Activated CD4-positive, alpha-beta T cell treated with anti-CD3 and anti-CD28 coated beads for 24 hours (primary cell): Measurements from ENCODE around the gene MTERF4.

Source experiments
- DNase-seq, 2 donors: peaks; one replicate each; pipeline ENCODE4 v3.0.0-alpha.2; 2020; ENCODE audit warnings: low read depth in 2 of 2

The MTERF4 gene

DNA sequence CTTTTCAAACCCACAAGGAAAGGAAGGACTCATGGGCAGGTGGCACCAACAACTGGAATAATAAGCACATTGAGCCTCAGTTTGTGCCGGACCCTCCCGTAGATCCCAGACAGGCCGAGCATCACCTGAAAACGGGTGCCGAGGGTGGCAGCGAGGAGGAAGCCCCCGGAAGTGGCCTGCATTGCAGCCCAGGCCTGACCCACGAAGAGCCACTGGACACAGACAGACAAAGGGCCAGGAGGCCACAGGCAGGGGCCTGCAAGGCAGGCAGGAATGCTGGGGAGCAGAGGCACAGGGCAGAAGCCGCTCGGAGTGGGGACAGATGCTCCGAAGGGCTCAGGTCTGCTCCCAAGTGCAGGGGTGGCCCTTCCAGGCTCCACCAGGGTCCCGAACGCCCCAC is 31.7 kb downstream of the MTERF4 start:
- DNase-seq = no peak

DNA sequence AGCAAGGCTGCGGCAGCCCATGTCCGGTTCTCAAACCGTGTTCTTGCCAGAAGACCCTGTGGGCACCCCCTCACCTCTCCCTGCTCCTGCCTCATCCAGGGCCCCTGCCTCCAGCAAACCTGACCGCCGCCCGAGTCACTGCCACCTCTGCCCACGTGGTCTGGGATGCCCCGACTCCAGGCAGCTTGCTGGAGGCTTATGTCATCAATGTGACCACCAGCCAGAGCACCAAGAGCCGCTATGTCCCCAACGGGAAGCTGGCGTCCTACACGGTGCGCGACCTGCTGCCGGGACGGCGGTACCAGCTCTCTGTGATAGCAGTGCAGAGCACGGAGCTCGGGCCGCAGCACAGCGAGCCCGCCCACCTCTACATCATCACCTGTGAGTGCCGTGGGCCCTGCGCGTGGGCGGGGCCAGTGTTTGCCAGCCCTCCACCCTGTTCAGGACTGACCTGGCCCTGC is 32.2 kb downstream of the MTERF4 start:
- DNase-seq = no peak

DNA sequence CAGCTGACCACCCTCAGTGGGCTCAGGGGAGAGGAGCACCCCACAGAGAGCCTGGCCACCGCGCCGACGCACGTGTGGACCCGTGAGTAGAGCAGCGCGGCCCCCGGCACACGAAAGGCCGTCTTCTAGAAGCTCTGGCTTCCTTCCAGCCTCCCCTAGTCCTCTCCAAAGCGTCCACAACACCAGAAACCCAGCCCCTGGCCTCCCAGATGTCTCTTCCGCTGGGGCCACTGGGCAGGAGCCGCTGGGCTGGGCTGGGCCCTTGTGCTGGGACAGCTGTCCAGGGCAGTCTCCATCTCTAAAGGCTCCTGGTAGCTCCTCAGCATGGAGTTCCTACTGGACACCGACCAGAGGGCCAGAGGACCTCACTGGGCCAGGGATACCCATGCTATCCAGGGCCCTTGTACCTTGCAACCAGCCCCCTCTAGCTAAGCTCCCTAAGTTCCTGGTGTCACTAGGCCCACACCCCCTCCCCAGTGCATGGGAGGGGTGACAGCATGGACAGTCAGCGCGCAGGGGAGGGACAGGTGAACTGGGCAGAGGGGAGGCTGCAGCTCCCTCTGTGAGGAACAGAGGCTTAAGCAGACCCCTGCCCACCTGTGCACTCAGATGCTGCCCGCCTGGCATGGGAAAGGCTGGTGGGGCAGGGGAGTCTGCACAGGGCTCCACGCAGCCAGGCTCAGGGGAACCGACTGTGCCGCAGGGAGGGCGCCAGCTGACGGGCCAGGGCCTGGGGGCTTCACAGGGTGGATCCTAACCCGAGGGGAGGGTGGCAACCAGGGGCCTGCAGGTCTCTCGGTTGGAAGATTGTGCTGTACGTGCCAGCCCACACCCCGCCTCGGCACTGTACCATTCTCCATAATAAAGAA is 32.9 kb downstream of the MTERF4 start:
- no peak for DNase-seq

DNA sequence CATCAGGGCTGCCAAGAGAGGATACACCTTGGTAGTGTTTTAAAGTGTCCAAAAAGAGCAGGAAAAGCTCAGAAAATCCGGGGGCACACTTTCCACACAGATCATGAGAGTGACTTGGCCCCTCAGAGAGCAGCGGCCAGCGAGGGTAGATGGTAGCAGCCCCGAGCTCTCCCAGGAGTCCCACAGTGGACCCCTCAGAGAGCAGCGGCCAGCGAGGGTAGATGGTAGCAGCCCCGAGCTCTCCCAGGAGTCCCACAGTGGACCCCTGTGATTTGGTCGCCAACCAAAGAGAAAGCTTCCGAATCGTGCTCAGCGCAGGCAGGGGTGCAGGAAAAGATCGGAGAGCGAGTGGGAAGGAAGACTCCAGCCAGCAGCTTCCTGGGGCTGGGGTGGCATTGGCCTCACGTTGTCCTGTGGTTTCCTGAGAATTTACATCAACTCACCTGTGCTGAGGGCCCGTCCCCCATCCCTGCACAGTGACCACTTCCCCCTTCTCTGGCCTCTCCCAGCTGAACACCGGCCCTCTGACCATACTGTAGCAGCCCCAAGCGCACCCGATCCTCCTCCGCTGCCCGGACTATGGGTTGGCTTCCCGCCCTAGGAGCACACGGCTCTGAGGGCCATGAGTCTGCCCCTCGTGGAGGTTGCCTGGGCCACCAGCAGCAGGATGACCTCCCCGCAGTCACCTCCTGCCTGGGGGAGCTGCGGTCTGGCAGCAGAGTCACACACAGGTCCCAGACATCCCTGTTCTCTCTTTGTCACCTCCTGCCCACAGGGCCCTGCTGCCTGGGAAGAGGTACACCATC is 33.7 kb downstream of the MTERF4 start:
- no peak for DNase-seq

DNA sequence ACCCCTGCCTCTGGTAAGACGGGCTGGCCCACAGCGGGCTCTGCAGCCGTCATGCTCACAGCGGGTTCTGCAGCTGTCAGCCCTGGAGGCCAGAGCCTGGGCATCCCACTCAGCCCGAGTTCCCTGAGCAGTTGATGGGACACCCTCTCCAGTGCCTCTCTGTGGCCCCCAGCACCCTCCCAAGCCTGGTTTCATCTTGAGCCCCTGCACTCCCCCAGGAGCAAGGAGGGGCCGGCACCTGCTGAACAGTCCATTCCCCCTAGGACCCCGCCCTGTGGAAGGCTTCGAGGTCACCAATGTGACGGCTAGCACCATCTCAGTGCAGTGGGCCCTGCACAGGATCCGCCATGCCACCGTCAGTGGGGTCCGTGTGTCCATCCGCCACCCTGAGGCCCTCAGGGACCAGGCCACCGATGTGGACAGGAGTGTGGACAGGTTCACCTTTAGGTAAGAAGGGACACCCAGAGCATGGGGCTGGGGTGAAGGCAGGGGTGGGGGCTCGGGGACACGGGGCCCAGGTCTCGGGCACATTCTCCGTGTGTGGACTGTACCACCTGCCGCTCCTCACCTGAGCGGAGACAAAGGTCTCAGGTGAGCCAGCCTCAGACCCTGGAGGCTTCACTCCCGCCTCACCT is 34.5 kb downstream of the MTERF4 start:
- no peak for DNase-seq

DNA sequence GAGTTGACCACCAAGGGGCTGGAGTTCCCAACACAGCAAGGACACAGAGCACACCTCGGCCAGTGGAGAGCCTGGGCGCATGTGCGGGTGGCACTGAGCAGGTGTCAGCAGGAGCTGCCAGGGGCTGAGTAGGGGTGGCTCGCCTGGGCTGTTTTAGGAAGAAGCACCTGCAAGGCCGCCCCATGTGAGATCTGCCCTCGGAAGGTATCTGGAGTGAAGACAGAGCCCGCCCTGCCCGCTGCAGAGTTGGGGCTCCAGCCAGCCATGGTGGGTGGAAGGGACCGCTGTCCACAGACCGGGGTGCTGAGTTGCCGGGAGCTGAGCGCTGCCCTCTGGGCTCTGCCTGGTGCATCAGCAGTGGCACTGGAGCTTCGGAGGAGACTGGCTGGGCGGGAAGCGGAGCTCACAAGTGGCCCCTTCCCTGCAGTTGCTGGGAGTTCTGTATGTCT is 35.2 kb downstream of the MTERF4 start:
- DNase-seq = no peak

DNA sequence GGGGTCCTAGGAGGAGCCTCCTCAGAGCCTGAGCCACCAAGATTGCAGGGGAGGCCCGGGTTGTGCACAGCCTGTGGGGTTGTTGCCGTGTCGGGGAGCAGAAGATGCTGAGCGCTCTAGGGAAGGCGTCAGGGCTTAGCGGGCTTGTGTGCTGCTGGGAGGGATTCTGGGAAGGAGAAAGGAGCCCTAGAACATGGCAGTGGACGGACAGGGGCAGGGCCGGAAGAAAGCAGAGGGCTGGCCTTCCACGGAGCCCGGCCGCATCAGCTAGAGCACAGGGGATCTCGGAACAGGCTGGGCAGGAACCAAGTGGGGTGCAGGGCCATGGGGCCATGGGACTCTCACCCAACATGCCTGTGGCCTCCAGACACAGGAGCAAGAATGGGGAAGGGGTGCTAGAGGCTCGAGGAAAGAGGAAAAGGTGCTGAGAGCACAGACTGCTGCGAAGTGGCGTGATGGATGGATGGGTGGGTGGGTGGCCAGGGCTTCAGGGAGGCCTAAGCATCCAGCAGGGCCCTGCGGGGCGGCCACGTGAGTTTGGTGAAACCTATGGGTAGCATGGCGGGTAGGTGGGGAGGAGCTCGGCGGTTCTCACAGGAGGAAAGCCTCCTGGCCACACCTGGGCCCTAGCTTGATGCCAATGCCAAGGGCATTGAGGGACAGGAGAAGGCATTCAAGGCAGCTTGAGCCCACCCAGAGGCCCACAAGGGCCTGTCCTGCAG is 35.8 kb downstream of the MTERF4 start:
- DNase-seq = no peak

DNA sequence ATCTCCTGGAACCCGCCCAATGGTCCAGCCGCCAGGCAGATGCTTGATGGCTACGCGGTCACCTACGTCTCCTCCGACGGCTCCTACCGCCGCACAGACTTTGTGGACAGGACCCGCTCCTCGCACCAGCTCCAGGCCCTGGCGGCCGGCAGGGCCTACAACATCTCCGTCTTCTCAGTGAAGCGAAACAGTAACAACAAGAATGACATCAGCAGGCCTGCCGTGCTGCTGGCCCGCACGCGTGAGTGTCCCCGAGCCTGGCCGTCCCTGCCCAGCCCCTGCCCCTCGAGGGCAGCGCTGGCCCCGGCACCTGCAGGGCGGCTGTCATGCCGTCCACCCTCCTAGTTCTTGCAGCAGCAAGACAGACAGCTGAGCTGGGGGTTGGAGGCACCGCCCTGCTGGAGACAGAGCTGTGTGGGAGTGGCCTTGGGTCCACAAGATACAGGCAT is 36.7 kb downstream of the MTERF4 start:
- DNase-seq = no peak

DNA sequence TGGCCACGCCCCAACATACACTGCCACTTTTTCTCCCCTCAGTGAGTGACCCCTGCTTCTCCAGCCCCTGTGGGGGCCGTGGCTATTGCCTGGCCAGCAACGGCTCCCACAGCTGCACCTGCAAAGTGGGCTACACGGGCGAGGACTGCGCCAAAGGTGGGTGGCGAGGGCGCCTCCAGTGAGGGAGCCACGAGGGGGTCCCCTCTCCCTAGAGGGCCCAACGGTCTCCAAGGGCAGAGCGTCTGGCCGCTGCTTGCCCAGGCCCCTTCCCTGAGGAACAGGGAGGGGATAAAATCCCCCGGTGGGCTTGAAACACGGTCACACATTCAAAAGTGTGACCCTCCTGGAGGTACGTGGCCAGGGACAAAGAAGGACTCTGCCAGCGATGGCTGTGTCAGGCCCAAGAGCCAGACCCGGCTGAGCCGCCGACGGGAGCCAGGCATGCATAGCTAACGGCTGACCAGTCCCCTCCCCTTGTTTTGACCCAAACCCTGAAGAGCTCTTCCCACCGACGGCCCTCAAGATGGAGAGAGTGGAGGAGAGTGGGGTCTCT is 37.2 kb downstream of the MTERF4 start:
- no peak for DNase-seq

DNA sequence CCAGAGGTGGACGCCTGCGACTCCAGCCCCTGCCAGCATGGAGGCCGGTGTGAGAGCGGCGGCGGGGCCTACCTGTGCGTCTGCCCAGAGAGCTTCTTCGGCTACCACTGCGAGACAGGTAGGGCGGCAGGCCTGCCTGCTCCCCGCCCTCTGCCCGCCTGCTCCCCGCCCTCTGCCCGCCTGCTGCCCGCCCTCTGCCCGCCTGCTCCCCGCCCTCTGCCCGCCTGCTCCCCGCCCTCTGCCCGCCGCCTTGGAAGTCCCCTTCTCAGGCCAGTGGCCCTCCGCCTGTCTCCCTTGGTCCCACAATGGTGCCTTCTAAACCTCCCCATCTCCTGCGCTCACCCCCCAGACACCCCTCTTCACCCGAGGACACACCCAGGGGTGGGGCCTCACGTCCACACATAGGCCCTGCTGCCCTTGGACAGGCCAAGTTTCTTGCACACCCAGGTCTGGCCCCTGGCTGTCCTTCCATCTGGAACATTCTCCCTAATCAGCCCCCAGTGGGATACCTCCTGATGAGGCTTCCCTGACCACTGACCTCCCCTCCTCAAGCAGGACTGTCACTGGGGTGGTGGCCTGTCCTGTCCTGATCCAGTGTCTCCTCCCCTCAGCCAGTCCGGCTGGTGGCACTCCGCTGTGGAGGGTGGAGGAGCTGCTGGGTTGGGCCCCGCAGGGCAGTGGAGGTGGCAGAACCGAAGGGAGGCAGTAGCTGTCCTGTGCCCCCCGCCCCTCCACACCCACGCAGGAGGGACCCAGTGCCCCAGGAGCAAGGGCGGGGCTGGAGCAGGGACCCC is 37.9 kb downstream of the MTERF4 start:
- peak; percentile 22 to 40 for DNase-seq

DNA sequence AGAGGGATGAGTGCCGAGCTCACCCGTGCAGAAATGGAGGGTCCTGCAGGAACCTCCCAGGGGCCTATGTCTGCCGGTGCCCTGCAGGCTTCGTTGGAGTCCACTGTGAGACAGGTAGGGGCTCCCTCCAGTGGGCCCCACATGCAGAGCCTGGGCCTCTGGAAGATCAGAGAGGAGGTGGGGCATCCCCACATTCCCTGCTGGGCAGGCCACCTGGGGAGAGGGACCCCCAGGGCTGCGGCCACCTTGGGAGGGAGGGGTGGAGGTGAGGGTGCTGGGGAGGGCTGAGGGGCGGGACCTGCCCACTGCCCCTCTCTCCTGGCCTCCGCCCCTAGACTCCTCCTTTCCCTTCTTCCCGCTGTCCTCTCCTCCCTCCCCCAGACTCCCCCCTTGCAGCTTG is 38.5 kb downstream of the MTERF4 start:
- no peak for DNase-seq

DNA sequence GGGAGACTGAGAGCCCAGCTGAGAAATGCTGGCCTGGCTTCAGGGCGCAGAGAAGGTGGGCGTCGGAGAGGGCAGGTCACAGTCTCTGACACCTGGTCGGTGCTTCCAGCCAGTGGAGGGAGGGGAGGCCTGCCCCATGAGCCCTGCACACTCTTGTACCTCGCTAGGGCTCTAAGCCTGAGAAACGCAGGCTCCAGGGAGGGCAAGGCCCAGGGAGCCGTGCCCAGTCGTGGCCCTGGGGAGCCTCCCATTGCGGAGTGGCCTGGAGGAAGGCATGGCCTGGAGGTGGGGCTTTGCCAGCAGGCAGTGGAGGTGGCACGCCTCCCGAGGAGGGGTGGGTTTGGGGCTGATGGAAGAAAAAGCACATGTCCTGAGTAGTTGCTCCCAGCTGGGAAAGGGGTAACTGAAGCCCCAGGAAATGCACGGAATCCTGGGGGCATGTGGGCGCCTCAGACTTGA is 39.0 kb downstream of the MTERF4 start:
- no peak for DNase-seq

DNA sequence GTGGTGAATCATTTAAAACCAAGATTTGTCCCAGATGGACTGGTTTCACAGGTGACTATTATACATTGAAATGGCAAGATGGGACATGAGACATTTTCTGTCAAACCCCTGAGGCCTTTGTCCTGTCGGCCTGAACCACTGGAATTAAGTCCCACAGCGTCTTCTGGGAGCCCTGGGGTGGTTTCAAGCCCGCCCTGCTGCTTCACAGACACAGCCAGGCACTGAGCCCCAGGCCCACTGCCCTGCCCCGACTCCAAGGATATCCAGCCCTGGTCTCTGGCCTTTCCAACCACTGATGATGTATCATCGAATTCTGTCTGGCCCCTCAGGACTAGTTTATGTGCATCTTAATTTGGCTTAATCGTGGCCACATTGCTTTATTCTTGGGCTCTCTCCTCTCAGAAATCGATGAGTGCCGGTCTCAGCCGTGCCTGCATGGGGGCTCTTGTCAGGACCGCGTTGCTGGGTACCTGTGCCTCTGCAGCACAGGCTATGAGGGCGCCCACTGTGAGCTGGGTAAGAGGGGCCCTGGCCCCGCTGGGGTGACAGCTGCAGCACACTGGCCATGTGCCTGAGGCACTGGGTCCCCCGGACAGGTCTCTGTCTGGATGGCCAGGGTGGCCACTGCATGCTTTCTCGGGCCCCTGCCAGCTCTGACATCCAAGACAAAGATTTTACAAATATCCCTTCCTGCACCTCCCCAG is 39.5 kb downstream of the MTERF4 start:
- DNase-seq = no peak

DNA sequence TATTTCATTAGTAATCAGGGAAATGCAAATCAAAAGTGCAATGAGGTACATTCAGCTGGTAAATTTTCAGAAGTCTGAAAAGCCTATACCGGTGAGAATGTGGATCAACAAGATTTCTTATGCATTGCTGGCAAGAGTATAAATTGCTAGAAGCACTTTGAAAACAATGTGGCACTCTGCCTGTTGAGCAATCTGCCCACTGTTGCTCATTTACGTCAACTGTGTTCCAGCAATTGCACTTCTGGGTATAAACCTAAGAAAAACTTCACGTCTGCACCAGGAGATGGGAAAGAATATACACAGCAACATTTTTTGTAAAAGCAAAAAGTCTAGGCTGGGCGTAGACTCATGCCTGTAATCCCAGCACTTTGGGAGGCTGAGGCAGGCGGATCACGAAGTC is 40.8 kb downstream of the MTERF4 start:
- no peak for DNase-seq

DNA sequence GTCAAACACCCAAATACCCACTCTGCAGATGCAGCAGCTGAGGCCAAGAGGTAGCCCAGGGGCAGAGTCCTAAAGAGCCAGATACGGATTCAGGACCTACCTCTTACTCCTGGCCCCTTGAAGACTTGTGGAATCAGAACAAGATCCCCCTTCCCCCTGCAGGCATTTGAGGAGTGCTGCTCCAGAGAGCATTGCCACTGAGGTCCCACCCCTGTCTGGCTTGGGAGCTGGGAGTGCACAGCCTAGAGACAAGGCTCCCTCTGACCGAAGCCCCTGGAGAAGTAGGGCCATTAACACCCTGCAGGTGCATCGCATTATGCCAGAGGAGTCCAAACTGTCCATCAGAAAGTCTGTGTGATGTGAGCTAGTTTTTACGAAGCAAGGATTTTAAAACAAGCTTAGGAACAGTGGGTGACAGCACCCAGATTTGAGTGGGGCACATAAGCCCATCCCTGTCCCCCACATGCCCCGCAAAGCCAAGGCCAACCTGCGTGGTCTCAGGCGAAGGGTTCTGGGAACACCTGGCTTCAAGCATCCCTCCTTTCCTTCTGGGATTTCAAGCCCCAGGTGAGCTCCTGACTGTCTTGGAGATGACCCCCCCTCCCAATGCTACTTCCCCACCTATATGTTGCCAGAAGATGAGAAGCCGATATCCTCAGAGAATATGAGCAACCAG is 48.4 kb downstream of the MTERF4 start:
- no peak for DNase-seq

DNA sequence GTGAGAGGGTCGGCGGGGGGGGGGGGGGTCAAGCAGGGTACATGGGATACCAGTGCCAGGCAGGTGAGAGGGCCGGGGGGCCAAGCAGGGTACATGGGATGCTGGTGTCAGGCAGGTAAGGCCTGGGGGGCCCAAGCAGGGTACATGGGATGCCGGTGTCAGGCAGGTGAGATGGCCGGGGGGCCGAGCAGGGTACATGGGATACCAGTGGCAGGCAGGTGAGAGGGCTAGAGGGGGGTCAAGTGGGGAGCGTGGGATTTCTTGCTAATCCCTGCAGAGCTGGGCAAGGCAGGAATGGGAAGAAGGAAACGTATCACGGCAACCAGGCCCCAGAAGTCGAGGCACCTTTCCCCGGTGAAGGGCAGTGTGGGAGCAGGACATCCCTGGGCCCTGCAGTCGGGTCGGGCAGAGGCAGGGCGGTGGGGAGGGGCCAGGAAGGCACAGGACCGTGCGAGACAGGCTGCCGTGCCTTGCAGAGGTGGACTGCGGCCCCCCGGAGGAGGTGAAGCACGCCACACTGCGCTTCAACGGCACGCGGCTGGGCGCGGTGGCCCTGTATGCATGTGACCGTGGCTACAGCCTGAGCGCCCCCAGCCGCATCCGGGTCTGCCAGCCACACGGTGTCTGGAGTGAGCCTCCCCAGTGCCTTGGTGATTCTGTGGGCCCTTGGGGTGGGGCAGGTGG is 49.3 kb downstream of the MTERF4 start:
- DNase-seq = no peak

DNA sequence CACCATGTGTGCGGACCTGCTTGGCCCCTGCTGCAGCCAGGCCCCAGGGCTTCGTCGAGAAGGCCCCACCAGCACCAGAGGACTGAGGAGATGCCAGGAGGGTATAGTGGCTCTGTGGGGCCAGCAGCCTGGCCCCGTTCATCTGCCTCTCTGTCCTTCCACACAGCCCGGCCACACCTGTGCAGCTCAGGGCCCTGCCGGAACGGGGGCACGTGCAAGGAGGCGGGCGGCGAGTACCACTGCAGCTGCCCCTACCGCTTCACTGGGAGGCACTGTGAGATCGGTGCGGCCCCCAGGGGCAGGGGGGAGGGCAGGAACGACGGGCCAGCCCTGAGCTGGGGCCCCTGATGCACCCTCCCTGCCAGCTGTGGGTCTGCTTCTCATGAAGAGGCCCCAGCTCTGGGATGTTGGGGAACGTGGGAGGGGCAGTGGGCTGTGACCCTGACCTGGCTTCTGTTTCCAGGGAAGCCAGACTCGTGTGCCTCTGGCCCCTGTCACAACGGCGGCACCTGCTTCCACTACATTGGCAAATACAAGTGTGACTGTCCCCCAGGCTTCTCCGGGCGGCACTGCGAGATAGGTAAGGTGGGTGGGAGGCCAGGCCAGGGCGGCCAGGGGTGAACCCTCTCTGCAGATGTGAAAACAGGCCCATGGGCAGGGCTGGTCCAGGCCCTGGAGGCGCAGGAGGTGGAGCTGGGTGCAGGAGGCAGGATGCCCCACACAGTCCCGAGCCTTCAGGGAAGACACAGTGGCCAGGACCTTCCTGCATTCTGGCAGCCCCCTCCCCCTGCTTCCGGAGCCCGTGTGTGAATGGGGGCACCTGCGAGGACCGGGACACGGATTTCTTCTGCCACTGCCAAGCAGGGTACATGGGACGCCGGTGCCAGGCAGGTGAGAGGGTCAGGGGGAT is 50.3 kb downstream of the MTERF4 start:
- DNase-seq = no peak
